Ovary (tissue), 3 donors: ENCODE measurements around the gene ANKS1B.

Experiments used
- EP300 ChIP-seq: sonication (generic); formaldehyde crosslinking; IDR thresholded peaks from one replicate; pipeline ENCODE4 v1.6.1; 2017; ENCODE audit warnings: antibody characterized with exemption
- POLR2A ChIP-seq: fragments of 450-650 bp; IDR thresholded peaks from one replicate; pipeline ENCODE4 v1.6.1; 2017; ENCODE audit warnings: antibody characterized with exemption, mild to moderate bottlenecking, moderate library complexity
- TF ChIP-seq, protein P1 (sequence below), 3 donors: fragments of 450-650 bp in 2 of 3; fragments of 200-600 bp in 1 of 3; IDR thresholded peaks; one replicate each; pipeline versions ENCODE4 v1.5.1 to v1.8.0; 2016 to 2022; ENCODE audit warnings: antibody characterized with exemption in 3 of 3, mild to moderate bottlenecking in 1 of 3
- donor health status: DM: no; HTN: no; CAD: no.

DNA sequence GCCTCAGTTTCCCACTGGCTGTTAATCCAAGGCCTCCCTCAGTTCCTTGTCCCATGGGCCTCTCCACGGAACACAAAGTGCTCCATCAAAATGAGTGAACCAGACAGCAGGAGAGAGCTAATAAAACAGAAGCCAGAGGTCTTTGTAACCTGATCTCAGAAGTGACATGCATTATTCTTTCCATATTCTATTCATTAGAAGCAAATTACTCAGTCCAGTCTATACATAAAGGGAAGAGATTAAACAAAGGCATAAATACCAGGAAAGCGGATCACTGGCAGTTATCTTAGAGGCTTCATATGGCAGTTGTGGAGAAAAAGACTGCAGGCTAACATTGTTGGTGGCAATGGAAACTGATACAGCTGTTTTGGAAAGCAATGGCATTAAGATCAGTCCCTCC lies 507.8 kb downstream of the ANKS1B start:
- TF ChIP-seq, protein P1, sequence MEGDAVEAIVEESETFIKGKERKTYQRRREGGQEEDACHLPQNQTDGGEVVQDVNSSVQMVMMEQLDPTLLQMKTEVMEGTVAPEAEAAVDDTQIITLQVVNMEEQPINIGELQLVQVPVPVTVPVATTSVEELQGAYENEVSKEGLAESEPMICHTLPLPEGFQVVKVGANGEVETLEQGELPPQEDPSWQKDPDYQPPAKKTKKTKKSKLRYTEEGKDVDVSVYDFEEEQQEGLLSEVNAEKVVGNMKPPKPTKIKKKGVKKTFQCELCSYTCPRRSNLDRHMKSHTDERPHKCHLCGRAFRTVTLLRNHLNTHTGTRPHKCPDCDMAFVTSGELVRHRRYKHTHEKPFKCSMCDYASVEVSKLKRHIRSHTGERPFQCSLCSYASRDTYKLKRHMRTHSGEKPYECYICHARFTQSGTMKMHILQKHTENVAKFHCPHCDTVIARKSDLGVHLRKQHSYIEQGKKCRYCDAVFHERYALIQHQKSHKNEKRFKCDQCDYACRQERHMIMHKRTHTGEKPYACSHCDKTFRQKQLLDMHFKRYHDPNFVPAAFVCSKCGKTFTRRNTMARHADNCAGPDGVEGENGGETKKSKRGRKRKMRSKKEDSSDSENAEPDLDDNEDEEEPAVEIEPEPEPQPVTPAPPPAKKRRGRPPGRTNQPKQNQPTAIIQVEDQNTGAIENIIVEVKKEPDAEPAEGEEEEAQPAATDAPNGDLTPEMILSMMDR (IDR thresholded peaks at IDR 0.05), result no peak
- TF ChIP-seq POLR2A (no peak), EP300 (no peak)
